A549 (cell line): Measurements from ENCODE around the gene FAM240A.

ENCODE experiments used
- CTCF ChIP-seq: fragments of >200 bp; sonication (Bioruptor Twin); formaldehyde crosslinking; IDR thresholded peaks from 3 replicates; pipeline ENCODE4 v1.5.1; 2016
- SMC3 ChIP-seq: fragments of >200 bp; sonication (Bioruptor Twin); formaldehyde crosslinking; IDR thresholded peaks from 3 replicates; pipeline ENCODE4 v1.6.1; 2018; ENCODE audit warnings: inconsistent platforms

DNA sequence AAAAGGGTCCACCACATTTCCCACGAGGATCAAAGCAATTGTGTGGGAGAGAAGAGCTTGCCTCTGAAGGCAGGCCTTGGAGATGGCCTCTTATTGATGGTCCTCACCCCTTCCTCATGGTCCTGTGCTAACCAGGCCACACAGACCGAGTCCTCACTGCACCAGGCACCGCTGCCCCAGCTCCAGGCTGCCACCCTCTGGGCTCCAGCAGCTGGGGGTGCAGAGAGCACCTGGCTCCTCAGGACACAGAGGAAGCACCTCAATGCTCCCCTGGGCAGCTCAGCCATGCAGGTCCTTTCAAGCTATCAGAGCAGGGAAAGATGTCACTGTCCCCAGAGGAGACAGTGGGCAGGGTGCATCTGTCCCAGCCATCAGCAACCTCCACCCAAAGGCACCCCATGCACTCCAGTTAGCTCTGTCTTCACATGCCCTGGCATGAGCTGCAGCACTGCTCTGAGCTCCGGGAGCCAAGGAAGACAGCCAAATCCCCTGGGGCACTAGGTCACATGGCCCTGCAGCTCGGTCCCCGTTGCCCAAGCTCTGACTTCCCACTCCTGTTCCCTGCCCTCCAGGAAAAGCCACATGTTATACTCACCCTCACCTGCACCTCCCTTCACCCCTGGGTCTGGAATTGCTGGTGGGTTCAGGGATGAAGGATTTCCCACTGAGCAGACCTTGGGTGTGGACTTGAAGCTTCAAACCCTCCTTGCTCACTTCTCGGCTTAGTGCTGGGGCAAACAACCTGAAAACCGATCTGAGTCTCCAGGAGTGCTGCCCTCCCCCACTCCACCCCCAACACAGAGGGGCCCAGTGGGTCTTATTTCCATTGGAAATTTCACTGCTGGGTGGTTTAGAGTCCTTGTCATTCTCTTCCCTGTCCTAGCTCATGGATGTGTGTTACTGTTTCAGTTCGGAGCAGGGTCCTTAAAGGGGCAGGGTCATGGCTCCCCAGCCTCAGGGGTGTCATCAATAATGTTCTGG lies 48.5 kb downstream of the FAM240A start:
- TF ChIP-seq CTCF (no peak), SMC3 (no peak)
